ENCODE measurements around the gene ANK2.

Gene ANK2

GRCh38 chr4:113109106-113109718, 59.8 kb downstream of the ANK2 start:
- no peak overlapping the region for H3K27ac ChIP-seq
- TF ChIP-seq CTCF (conservative IDR thresholded peaks at IDR 0.05; ENCODE audit: low read depth, low read length), result no peak
- H3K79me2 ChIP-seq (ENCODE audit: insufficient read depth, low read depth), result no peaks in the 10 kb centered on the region

GRCh38 chr4:113112338-113112978, 63.0 kb downstream of the ANK2 start:
- no peak for TF ChIP-seq CTCF (conservative IDR thresholded peaks at IDR 0.05; ENCODE audit: low read depth, low read length)
- no peak overlapping the region for H3K9ac ChIP-seq
- H4K20me1 ChIP-seq (ENCODE audit: insufficient read depth), result no peaks in the 10 kb centered on the region
- H3K4me1 ChIP-seq (ENCODE audit: low read depth, poor library complexity, severe bottlenecking), result no peaks in the 10 kb centered on the region
- H2AFZ ChIP-seq (ENCODE audit: low read depth), result no peak overlapping the region
- no peaks in the 10 kb centered on the region for H3K36me3 ChIP-seq (ENCODE audit: insufficient read depth)
- no peaks in the 10 kb centered on the region for H3K79me2 ChIP-seq (ENCODE audit: insufficient read depth, low read depth)
- no peak overlapping the region for H3K4me3 ChIP-seq (IDR thresholded peaks at IDR 0.05; ENCODE audit: insufficient read depth, low read depth, low read length)
- no peaks in the 10 kb centered on the region for H3K27me3 ChIP-seq (ENCODE audit: insufficient read depth, low read depth)
- no peak overlapping the region for H3K4me2 ChIP-seq
- H3K27ac ChIP-seq, result no peak overlapping the region

More at GRCh38 chr4:113109106-113109718, 59.8 kb downstream of the ANK2 start:
- no peaks in the 10 kb centered on the region for H3K4me1 ChIP-seq (ENCODE audit: low read depth, poor library complexity, severe bottlenecking)
- H3K4me2 ChIP-seq, result no peak overlapping the region
- no peaks in the 10 kb centered on the region for H3K27me3 ChIP-seq (ENCODE audit: insufficient read depth, low read depth)
- H2AFZ ChIP-seq (ENCODE audit: low read depth), result no peak overlapping the region
- H3K4me3 ChIP-seq (IDR thresholded peaks at IDR 0.05; ENCODE audit: insufficient read depth, low read depth, low read length), result no peak overlapping the region
- no peak overlapping the region for H3K9ac ChIP-seq
- H4K20me1 ChIP-seq (ENCODE audit: insufficient read depth), result no peaks in the 10 kb centered on the region
- H3K36me3 ChIP-seq (ENCODE audit: insufficient read depth), result no peaks in the 10 kb centered on the region

GRCh38 chr4:113113151-113113550, 63.7 kb downstream of the ANK2 start:
- Histone ChIP-seq H3K4me2 (no peak overlapping the region), H3K27ac (no peak overlapping the region), H3K4me1 (ENCODE audit: low read depth, poor library complexity, severe bottlenecking) (no peaks in the 10 kb centered on the region), H3K79me2 (ENCODE audit: insufficient read depth, low read depth) (no peaks in the 10 kb centered on the region), H3K27me3 (ENCODE audit: insufficient read depth, low read depth) (no peaks in the 10 kb centered on the region), H4K20me1 (ENCODE audit: insufficient read depth) (no peaks in the 10 kb centered on the region), H3K4me3 (IDR thresholded peaks at IDR 0.05; ENCODE audit: insufficient read depth, low read depth, low read length) (no peak overlapping the region), H3K9ac (no peak overlapping the region), H2AFZ (ENCODE audit: low read depth) (no peak overlapping the region), H3K36me3 (ENCODE audit: insufficient read depth) (no peaks in the 10 kb centered on the region)
- TF ChIP-seq CTCF (conservative IDR thresholded peaks at IDR 0.05; ENCODE audit: low read depth, low read length), result no peak

GRCh38 chr4:113114884-113115283, 65.4 kb downstream of the ANK2 start:
- no peak overlapping the region for H3K27ac ChIP-seq
- H3K4me3 ChIP-seq (IDR thresholded peaks at IDR 0.05; ENCODE audit: insufficient read depth, low read depth, low read length), result no peak overlapping the region
- H3K27me3 ChIP-seq (ENCODE audit: insufficient read depth, low read depth), result no peaks in the 10 kb centered on the region
- TF ChIP-seq CTCF (conservative IDR thresholded peaks at IDR 0.05; ENCODE audit: low read depth, low read length), result no peak
- no peaks in the 10 kb centered on the region for H3K36me3 ChIP-seq (ENCODE audit: insufficient read depth)
- H3K4me2 ChIP-seq, result no peak overlapping the region
- H3K9ac ChIP-seq, result no peak overlapping the region
- no peak overlapping the region for H2AFZ ChIP-seq (ENCODE audit: low read depth)
- no peaks in the 10 kb centered on the region for H3K4me1 ChIP-seq (ENCODE audit: low read depth, poor library complexity, severe bottlenecking)
- H4K20me1 ChIP-seq (ENCODE audit: insufficient read depth), result no peaks in the 10 kb centered on the region
- no peaks in the 10 kb centered on the region for H3K79me2 ChIP-seq (ENCODE audit: insufficient read depth, low read depth)
